HG03025 (cell line): ENCODE data around the gene KRTAP10-4.
"Not testable (repeated sequence)": the region's sequence is repeated elsewhere in the genome, so short reads cannot be mapped to it uniquely, and the experiment has no call there.

Experiments
- ATAC-seq: cut with Tn5 transposase; IDR thresholded peaks from one replicate; pipeline ENCODE4 v1.9.1; 2021; ENCODE audit warnings: mild to moderate bottlenecking, moderate library complexity; ENCODE audit not compliant: unreplicated experiment, low FRiP score

The KRTAP10-4 gene

DNA sequence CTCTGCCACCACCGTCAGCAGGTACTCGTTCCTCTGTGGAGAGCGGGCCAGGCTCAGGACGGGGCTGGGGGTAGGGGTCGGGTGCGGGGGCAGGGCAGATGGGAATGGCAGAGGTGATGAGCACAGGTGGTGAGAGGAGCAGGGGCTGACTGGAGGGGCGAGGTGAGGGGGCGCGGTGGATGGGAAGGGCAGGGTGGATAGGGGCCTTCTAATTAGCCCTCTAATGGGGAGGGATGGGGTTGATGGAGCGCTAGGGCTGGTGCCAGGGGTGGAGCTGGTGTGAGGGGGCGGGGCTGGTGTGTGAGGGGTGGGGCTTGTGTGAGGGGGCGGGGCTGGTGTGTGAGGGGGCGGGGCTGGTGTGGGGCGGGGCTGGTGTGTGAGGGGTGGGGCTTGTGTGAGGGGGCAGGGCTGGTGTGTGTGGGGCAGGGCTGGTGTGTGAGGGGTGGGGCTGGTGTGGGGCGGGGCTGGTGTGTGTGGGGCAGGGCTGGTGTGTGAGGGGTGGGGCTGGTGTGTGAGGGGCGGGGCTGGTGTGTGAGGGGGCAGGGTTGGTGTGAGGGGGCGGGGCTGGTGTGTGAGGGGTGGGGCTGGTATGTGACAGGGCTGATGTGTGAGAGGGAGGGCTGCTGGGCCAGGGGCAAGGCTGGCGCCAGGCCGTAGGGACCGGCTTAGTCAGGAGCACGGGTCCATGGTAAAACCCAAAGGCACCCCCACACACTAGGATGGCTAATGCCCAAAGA lies 39.5 kb upstream of the KRTAP10-4 start:
- ATAC-seq: no peak

- no peak for ATAC-seq
These were observed 38.8 kb upstream of the KRTAP10-4 start for GRCh38 chr21:44534688-44535087.

- ATAC-seq: no peak
These were observed 37.6 kb upstream of the KRTAP10-4 start for GRCh38 chr21:44535963-44536362.

DNA sequence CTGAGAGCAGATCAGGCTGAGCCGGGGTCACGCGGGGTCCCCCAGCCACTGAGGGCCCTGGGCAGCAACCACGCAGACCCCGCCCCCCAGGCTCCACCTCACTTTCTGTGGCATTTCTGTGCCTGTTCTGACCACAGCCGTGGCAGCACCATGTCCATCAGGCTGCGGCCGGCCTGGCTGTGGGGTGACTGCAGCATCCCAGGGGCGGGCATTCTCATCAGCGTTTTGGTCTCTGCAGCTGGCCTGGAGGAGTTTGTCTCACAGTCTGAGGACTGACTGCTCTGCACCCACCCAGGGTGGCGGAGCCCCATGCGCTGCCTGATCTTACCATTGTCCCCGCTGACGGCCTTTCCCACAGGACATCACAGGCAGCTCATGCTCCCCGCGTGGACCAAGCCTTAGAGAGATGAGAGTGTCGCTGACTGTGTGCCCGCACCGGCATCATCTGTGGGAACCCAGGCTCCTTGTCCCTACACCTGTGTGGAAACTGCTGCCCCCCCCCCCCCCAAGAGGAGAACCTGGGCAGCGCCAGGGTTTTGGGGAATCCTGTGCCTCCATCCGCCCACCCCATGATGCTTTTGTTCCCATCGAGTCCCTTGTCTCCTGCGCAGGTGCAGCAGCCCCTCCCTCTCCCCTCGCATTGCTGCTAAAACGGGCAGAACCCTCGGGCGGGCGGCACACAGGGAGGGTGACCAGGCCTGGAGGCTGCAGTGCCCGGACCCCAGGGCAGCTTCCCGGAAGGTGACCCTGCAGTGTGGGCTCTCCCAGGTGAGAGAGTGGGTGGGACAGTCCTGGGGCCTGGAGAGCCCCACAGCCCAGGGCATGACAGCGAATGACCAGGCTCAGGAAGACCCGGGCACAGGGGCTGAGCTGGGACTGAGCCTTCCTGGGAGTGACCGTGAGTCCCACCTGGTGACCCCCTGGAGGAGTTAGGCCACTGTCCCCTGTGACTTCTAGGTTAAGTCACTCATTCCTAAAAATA lies 35.3 kb upstream of the KRTAP10-4 start:
- no peak for ATAC-seq

GRCh38 chr21:44539046-44539445 lies 34.5 kb upstream of the KRTAP10-4 start:
- no peak for ATAC-seq

GRCh38 chr21:44539991-44540666 lies 33.4 kb upstream of the KRTAP10-4 start, which contains the start of gene KRTAP10-1:
KRTAP10-1 (minus strand) TSS chr21:44540195; CDS start chr21:44540150, 45 bp downstream.
- no peak for ATAC-seq

DNA sequence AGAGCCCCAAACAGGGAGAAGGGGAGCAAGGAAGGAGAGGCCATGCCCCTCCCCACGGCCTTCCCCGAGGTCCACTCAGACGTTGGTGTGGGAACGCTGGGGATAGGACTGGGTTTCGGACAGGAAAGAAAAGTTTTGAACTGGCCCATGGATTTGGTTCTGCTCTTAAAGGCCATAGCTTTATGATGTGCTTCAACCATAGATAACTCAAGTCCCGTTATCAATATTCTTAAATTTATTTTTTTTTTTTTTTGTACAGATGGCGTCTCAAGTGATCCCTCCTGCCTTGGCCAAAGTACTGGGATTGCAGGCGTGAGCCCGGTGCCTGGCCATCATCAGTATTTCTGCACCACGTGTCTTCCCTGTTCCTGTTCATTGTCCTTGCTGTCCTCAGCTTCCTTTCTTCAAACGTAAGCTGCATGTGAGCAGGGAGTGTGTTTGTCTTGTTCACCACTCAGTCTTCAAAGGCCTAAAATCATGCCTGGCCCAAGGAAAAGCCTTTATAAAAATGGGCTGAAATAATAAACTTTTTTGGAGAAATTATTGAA lies 32.7 kb upstream of the KRTAP10-4 start:
- no peak for ATAC-seq

- no peak for ATAC-seq
These were observed 30.8 kb upstream of the KRTAP10-4 start for GRCh38 chr21:44542716-44543115.

- ATAC-seq: no peak
These were observed 29.0 kb upstream of the KRTAP10-4 start for GRCh38 chr21:44544566-44544965.

- ATAC-seq: no peak
These were observed 25.7 kb upstream of the KRTAP10-4 start for GRCh38 chr21:44547656-44548331.

- no peak for ATAC-seq
These were observed 25.1 kb upstream of the KRTAP10-4 start for GRCh38 chr21:44548381-44548780.

- no peak for ATAC-seq
These were observed 24.6 kb upstream of the KRTAP10-4 start for GRCh38 chr21:44548922-44549321.

DNA sequence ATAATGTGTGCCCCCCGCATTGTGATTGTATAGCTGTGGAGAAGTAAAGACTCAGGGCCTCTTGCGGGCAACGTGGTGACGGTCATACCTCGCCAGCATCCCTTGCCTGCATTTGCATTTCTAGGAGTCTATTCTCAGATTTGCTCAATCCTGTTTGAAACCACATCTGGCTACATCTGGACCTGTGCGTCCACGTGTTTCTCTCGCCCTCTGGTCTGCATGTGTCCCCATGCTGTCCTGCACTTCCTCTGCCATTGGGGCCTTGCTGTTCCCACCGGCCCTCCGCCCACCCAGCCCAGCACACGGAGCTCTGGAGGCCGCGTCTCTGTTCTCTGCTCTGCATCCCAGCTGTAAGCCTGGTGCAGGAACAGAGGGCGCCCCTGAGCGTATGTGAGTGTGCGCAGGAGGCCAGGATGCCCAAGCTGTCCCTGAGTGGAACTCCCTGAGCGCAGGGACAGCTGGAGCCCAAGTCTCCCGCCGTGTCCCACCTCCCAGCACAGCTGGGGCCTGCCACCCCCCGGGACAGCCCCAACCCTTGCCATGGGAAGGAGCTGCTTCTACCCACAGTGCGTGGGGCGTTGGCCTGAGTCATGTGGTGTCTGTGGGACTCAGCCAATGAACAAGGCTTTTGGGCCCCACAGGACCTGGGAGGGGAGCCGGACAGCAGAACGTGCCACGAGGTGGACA lies 23.9 kb upstream of the KRTAP10-4 start:
- no peak for ATAC-seq

GRCh38 chr21:44550285-44550684 lies 23.2 kb upstream of the KRTAP10-4 start:
- not testable (repeated sequence) for ATAC-seq

- no peak for ATAC-seq
These were observed 22.7 kb upstream of the KRTAP10-4 start for GRCh38 chr21:44550807-44551206.

- ATAC-seq: no peak
These were observed 22.1 kb upstream of the KRTAP10-4 start, which contains the start of gene KRTAP10-2 for GRCh38 chr21:44551340-44551961. KRTAP10-2 (minus strand) TSS chr21:44551505; CDS start chr21:44551458, 47 bp downstream.

GRCh38 chr21:44552136-44552535 lies 21.4 kb upstream of the KRTAP10-4 start:
- ATAC-seq: no peak

- no peak for ATAC-seq
These were observed 20.8 kb upstream of the KRTAP10-4 start for GRCh38 chr21:44552681-44553080.
